DOHH2 (cell line): ENCODE data around the gene ETV6.

ENCODE experiments used
- H3F3A ChIP-seq: fragments of 200-600 bp; sonication (generic), shearing (Covaris generic); 2 replicates; pipeline ENCODE4 v1.6.0; 2016; ENCODE audit warnings: antibody characterized with exemption, mild to moderate bottlenecking; ENCODE audit not compliant: control insufficient read depth, insufficient read depth
- H3K27ac ChIP-seq: fragments of 200-600 bp; sonication (generic); 2 replicates; pipeline ENCODE4 v1.5.1; 2014; ENCODE audit warnings: low read depth, mild to moderate bottlenecking, low read length, moderate library complexity
- H3K27me3 ChIP-seq: fragments of 200-600 bp; sonication (generic); 2 replicates; pipeline ENCODE4 v1.6.1; 2014; ENCODE audit warnings: mild to moderate bottlenecking, low read length, mixed read lengths; ENCODE audit not compliant: control insufficient read depth
- H3K36me3 ChIP-seq: fragments of 200-600 bp; sonication (generic); 2 replicates; pipeline ENCODE4 v1.6.1; 2014; ENCODE audit warnings: mild to moderate bottlenecking, low read length, moderate library complexity, mixed read lengths; ENCODE audit not compliant: control insufficient read depth
- H3K4me1 ChIP-seq: fragments of 200-600 bp; sonication (generic); 2 replicates; pipeline ENCODE4 v1.6.1; 2014; ENCODE audit warnings: mild to moderate bottlenecking, low read length, mixed read lengths; ENCODE audit not compliant: control insufficient read depth
- H3K4me2 ChIP-seq: fragments of 200-600 bp; sonication (generic); 2 replicates; pipeline ENCODE4 v1.6.0; 2014; ENCODE audit warnings: mild to moderate bottlenecking, low read length, moderate library complexity
- H3K4me3 ChIP-seq: fragments of 200-600 bp; sonication (generic); 2 replicates; pipeline ENCODE4 v1.5.1; 2014; ENCODE audit warnings: mild to moderate bottlenecking, low read length, mixed read lengths
- H3K79me2 ChIP-seq: fragments of 200-600 bp; sonication (generic); 2 replicates; pipeline ENCODE4 v1.6.1; 2014; ENCODE audit warnings: mild to moderate bottlenecking, low read length, mixed read lengths; ENCODE audit not compliant: control insufficient read depth
- H3K9me2 ChIP-seq: fragments of 200-600 bp; sonication (generic); replicated peaks from 2 replicates; pipeline ENCODE4 v1.6.1; 2014; ENCODE audit warnings: mild to moderate bottlenecking, low read length, mixed read lengths; ENCODE audit not compliant: control insufficient read depth
- H3K9me3 ChIP-seq: fragments of 200-600 bp; sonication (generic); 2 replicates; pipeline ENCODE4 v1.6.1; 2014; ENCODE audit warnings: antibody characterized with exemption, low read length, mixed read lengths; ENCODE audit not compliant: control insufficient read depth, insufficient read depth
- H4K20me1 ChIP-seq: fragments of 200-600 bp; sonication (generic); 2 replicates; pipeline ENCODE4 v1.6.0; 2014; ENCODE audit warnings: low read depth, mild to moderate bottlenecking, antibody characterized with exemption, low read length, moderate library complexity; ENCODE audit not compliant: control insufficient read depth, insufficient read depth
- EZH2phosphoT487 ChIP-seq: fragments of 200-600 bp; sonication (generic); IDR thresholded peaks from 2 replicates; pipeline ENCODE4 v1.6.1; 2017; ENCODE audit warnings: borderline replicate concordance, mild to moderate bottlenecking, antibody characterized with exemption, low read length, moderate library complexity, mixed read lengths
- TF ChIP-seq, protein P1 (sequence below): fragments of 200-600 bp; sonication (generic); IDR thresholded peaks from one replicate; pipeline ENCODE4 v1.5.1; 2014; ENCODE audit warnings: antibody characterized with exemption, mild to moderate bottlenecking, low read depth, low read length; ENCODE audit not compliant: poor library complexity, severe bottlenecking

Gene ETV6

DNA sequence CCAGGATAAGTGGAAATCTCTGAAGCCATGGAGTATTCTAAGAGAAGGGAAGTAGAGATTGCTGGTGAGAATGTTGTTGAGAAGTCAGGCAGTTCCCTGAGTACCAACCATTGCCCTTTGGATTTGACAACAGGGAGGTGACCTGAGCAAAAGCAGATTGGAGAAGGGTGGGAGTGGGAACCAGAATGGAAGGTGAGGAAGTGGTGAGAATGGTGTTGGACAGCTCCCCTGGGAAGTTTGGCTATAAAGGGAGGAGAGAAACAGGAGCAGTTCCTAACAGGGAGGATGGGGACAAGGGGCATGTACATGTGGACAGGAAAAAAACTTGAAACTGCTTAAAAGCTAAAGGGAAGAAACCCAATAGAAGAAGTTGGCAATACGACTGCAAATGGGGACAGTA lies 198.1 kb downstream of the ETV6 start:
- Histone ChIP-seq H3K9me3 (no peaks in the 10 kb centered on the region), H3F3A (peaks cover 2% of the 10 kb centered on the region; the same call in 1 of the 2 replicates), H3K9me2 (no peaks in the 10 kb centered on the region), H3K4me2 (no peak overlapping the region), H3K27ac (no peak overlapping the region), H3K4me3 (no peak overlapping the region), H4K20me1 (no peaks in the 10 kb centered on the region), H3K36me3 (no peaks in the 10 kb centered on the region), H3K79me2 (no peaks in the 10 kb centered on the region), H3K4me1 (peaks cover 8% of the 10 kb centered on the region), H3K27me3 (no peaks in the 10 kb centered on the region)
- TF ChIP-seq EZH2phosphoT487: no peak
- TF ChIP-seq, protein P1, sequence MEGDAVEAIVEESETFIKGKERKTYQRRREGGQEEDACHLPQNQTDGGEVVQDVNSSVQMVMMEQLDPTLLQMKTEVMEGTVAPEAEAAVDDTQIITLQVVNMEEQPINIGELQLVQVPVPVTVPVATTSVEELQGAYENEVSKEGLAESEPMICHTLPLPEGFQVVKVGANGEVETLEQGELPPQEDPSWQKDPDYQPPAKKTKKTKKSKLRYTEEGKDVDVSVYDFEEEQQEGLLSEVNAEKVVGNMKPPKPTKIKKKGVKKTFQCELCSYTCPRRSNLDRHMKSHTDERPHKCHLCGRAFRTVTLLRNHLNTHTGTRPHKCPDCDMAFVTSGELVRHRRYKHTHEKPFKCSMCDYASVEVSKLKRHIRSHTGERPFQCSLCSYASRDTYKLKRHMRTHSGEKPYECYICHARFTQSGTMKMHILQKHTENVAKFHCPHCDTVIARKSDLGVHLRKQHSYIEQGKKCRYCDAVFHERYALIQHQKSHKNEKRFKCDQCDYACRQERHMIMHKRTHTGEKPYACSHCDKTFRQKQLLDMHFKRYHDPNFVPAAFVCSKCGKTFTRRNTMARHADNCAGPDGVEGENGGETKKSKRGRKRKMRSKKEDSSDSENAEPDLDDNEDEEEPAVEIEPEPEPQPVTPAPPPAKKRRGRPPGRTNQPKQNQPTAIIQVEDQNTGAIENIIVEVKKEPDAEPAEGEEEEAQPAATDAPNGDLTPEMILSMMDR: no peak

DNA sequence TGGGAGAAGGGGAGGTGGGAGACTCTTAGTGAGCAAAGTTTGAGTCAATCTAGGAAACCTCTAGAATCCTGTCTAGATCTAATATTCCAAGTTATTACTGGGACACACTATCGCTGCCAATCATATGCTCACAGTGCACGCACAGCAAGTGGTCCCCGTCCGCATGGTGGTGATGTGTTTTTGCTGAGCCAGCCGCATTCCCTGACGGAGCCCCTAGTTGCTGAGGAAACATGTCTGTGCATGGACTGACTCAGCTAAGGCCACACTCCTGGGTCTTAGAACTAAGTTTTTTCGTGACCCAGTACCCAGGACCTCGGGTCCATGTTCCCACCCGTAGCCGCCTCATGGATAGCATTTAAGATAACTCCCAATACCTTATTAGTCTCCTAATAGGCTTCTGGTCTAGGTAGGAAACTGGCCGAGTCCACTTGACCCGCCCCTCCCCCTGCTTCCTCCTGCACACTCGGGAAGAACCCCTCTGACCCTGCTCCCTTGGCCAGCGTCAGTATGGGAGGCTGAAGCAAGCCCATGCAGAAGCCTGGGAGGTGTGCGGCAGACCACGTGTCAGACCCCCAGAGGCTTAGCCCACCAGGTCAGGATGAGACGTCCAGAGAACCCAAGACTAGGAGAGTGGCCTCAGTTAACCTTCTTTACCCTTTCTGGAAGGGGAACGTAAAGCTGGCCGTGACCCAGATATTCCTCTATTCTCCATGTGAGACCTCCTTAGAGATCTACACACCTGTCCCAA lies 200.5 kb downstream of the ETV6 start:
- no peaks in the 10 kb centered on the region for H3K27me3 ChIP-seq
- no peaks in the 10 kb centered on the region for H3K9me2 ChIP-seq
- no peak overlapping the region for H3K27ac ChIP-seq
- peaks cover 3% of the 10 kb centered on the region; the same call in 1 of the 2 replicates for H3F3A ChIP-seq
- H3K36me3 ChIP-seq: no peaks in the 10 kb centered on the region
- no peaks in the 10 kb centered on the region for H4K20me1 ChIP-seq
- H3K4me1 ChIP-seq: peaks cover 32% of the 10 kb centered on the region
- H3K9me3 ChIP-seq: no peaks in the 10 kb centered on the region
- no peak overlapping the region for H3K4me3 ChIP-seq
- H3K4me2 ChIP-seq: no peak overlapping the region
- no peaks in the 10 kb centered on the region for H3K79me2 ChIP-seq
- TF ChIP-seq EZH2phosphoT487: no peak
- TF ChIP-seq, protein P1: no peak

DNA sequence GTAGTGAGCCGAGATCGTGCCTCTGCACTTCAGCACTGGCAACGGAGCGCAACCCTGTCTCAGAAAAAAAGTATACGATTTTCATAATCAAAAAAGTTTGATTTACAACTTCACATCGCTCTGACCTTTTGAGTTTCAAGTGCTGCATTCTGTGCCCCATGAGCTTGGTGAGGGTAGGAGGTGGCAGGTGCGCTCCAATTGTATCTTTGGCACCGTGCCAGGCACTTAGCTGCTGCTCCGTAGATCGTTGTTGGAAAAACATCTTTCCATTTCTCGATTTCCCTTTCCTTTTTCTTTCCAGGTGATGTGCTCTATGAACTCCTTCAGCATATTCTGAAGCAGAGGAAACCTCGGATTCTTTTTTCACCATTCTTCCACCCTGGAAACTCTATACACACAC lies 203.7 kb downstream of the ETV6 start:
- Histone ChIP-seq H3K9me3 (no peaks in the 10 kb centered on the region), H3K4me3 (peak overlapping the region; percentile 21), H3F3A (peaks cover 25% of the 10 kb centered on the region), H3K4me1 (peaks cover 55% of the 10 kb centered on the region), H3K36me3 (no peaks in the 10 kb centered on the region), H3K27me3 (no peaks in the 10 kb centered on the region), H3K79me2 (no peaks in the 10 kb centered on the region), H3K4me2 (peak overlapping the region; percentile 53), H3K27ac (no peak overlapping the region), H4K20me1 (no peaks in the 10 kb centered on the region), H3K9me2 (no peaks in the 10 kb centered on the region)
- no peak for TF ChIP-seq EZH2phosphoT487
- TF ChIP-seq, protein P1: no peak
